H1 (cell line): ENCODE results near the gene FEZF1. TPM values are rescaled to one million over a fixed set of nuclear protein-coding genes. Genes with fewer than 3 reads are reported as not detected.

Experiments used
- CTCF ChIA-PET: fragments of 300-600 bp; sonication (Branson Sonifier 250); formaldehyde crosslinking; loops from one replicate; lab custom pipeline; 2021; ENCODE audit not compliant: partially characterized antibody; lab: Charles Lee
- POLR2A ChIA-PET: fragments of 300-600 bp; sonication (Branson Sonifier 250); formaldehyde crosslinking; loops from one replicate; lab custom pipeline; 2021; ENCODE audit warnings: inconsistent platforms; ENCODE audit not compliant: partially characterized antibody; lab: Charles Lee
- DNase-seq, 2 experiments: peaks; one replicate each; pipeline versions ENCODE4 v3.0.0 to v3.0.0-alpha.2; 2010 to 2022; ENCODE audit warnings: low spot score in 2 of 2, low read depth in 1 of 2, mixed read lengths in 1 of 2
- FAIRE-seq: peaks from 2 replicates; lab custom pipeline; 2011; peaks lifted over from hg19 to GRCh38; lab: Jason Lieb, UNC
- H2AFZ ChIP-seq: 2 replicates; pipeline ENCODE4 v1.8.1; 2012; ENCODE audit warnings: low read length, inconsistent platforms
- H2AK5ac ChIP-seq: 2 replicates; pipeline ENCODE4 v1.6.1; 2013; ENCODE audit warnings: low read depth, low read length
- H2BK120ac ChIP-seq: replicated peaks from 2 replicates; pipeline ENCODE3; 2013; ENCODE audit warnings: low read depth, low read length, inconsistent platforms
- H2BK12ac ChIP-seq: 2 replicates; pipeline ENCODE4 v1.6.1; 2013; ENCODE audit warnings: low read depth, low read length
- H2BK15ac ChIP-seq: 2 replicates; pipeline ENCODE4 v1.6.1; 2013; ENCODE audit warnings: low read length
- H2BK20ac ChIP-seq: 2 replicates; pipeline ENCODE4 v1.6.1; 2013; ENCODE audit warnings: low read length
- H2BK5ac ChIP-seq: 2 replicates; pipeline ENCODE4 v1.6.1; 2013; ENCODE audit warnings: low read depth, low read length
- H3K14ac ChIP-seq: 2 replicates; pipeline ENCODE4 v1.6.1; 2013; ENCODE audit warnings: inconsistent platforms; ENCODE audit not compliant: insufficient read length
- H3K18ac ChIP-seq: 2 replicates; pipeline ENCODE4 v1.6.1; 2013; ENCODE audit warnings: low read length; ENCODE audit errors: extremely low read depth
- H3K23ac ChIP-seq: 2 replicates; pipeline ENCODE4 v1.6.1; 2013; ENCODE audit warnings: inconsistent platforms; ENCODE audit not compliant: insufficient read length
- H3K23me2 ChIP-seq: 2 replicates; pipeline ENCODE4 v1.6.1; 2013; ENCODE audit warnings: low read depth, low read length
- H3K27ac ChIP-seq: 2 replicates; pipeline ENCODE4 v1.6.1; 2011; ENCODE audit warnings: low read depth, low read length, inconsistent platforms
- H3K27me3 ChIP-seq, 4 experiments: replicated peaks in 1 of 4; 1 replicate in 1 of 4; 2 replicates in 3 of 4; pipeline versions ENCODE4 v1.6.1 to v1.8.1; 2011 to 2013; ENCODE audit warnings: low read length in 3 of 4, mild to moderate bottlenecking in 3 of 4, inconsistent platforms in 2 of 4, mixed read lengths in 2 of 4, moderate library complexity in 1 of 4; ENCODE audit not compliant: control insufficient read depth in 3 of 4, insufficient read depth in 3 of 4; ENCODE audit errors: extremely low read depth in 1 of 4
- H3K36me3 ChIP-seq, 4 experiments: 2 replicates each; pipeline versions ENCODE4 v1.6.1 to v1.8.1; 2011 to 2013; ENCODE audit warnings: mild to moderate bottlenecking in 4 of 4, low read length in 3 of 4, moderate library complexity in 2 of 4, control low read depth in 1 of 4, inconsistent platforms in 1 of 4; ENCODE audit not compliant: insufficient read depth in 4 of 4, control insufficient read depth in 2 of 4
- H3K4ac ChIP-seq: replicated peaks from 2 replicates; pipeline ENCODE3; 2013; ENCODE audit warnings: low read length, low read depth, mixed read lengths, inconsistent platforms; ENCODE audit not compliant: insufficient read length
- H3K4me1 ChIP-seq, 4 experiments: replicated peaks in 1 of 4; 1 replicate in 1 of 4; 2 replicates in 3 of 4; pipeline versions ENCODE4 v1.6.1 to v1.8.1; 2011 to 2013; ENCODE audit warnings: low read length in 3 of 4, inconsistent platforms in 2 of 4, mixed read lengths in 1 of 4; ENCODE audit not compliant: insufficient read depth in 4 of 4, control insufficient read depth in 3 of 4
- H3K4me2 ChIP-seq, 2 experiments: 2 replicates each; pipeline versions ENCODE4 v1.6.1 to v1.8.1; 2011 to 2013; ENCODE audit warnings: low read depth in 2 of 2, low read length in 2 of 2, control low read depth in 1 of 2, inconsistent platforms in 1 of 2, mild to moderate bottlenecking in 1 of 2; ENCODE audit not compliant: insufficient read depth in 1 of 2
- H3K4me3 ChIP-seq, 4 experiments: fragments of 200-600, 300-600 bp in 1 of 4; sonication (generic), shearing (Covaris generic), sonication (Bioruptor Twin) in 1 of 4; 2 replicates each; pipeline versions ENCODE4 v1.5.1 to v1.8.1; 2011 to 2016; ENCODE audit warnings: low read length in 4 of 4, low read depth in 3 of 4, control low read depth in 2 of 4, inconsistent platforms in 2 of 4, mild to moderate bottlenecking in 2 of 4, mixed read lengths in 1 of 4, moderate library complexity in 1 of 4; ENCODE audit not compliant: insufficient read depth in 2 of 4; ENCODE audit errors: extremely low read depth in 1 of 4
- H3K56ac ChIP-seq: replicated peaks from 2 replicates; pipeline ENCODE3; 2013; ENCODE audit warnings: low read depth, mild to moderate bottlenecking, mixed read lengths, low read length, inconsistent platforms; ENCODE audit not compliant: insufficient read length
- H3K79me1 ChIP-seq: 2 replicates; pipeline ENCODE4 v1.6.1; 2013; ENCODE audit warnings: low read depth, low read length, control low read depth
- H3K79me2 ChIP-seq, 2 experiments: 2 replicates each; pipeline versions ENCODE4 v1.6.1 to v1.8.1; 2012 to 2013; ENCODE audit warnings: low read length in 2 of 2, mild to moderate bottlenecking in 2 of 2, inconsistent platforms in 1 of 2; ENCODE audit not compliant: insufficient read depth in 2 of 2, control insufficient read depth in 1 of 2
- H3K9ac ChIP-seq, 4 experiments: replicated peaks in 1 of 4; 1 replicate in 1 of 4; 2 replicates in 3 of 4; pipeline versions ENCODE4 v1.6.1 to v1.8.1; 2011 to 2013; ENCODE audit warnings: low read depth in 3 of 4, low read length in 3 of 4, control low read depth in 2 of 4, mild to moderate bottlenecking in 2 of 4, moderate library complexity in 2 of 4, inconsistent platforms in 1 of 4; ENCODE audit errors: extremely low read depth in 1 of 4
- H3K9me3 ChIP-seq, 2 experiments: 2 replicates each; pipeline versions ENCODE4 v1.6.1 to v1.8.1; 2012 to 2013; ENCODE audit warnings: mild to moderate bottlenecking in 2 of 2, moderate library complexity in 2 of 2, control low read depth in 1 of 2, inconsistent platforms in 1 of 2, low read depth in 1 of 2, low read length in 1 of 2, mixed read lengths in 1 of 2; ENCODE audit not compliant: insufficient read depth in 2 of 2
- H4K20me1 ChIP-seq, 2 experiments: replicated peaks in 1 of 2; 2 replicates each; pipeline versions ENCODE3 to v1.8.1; 2011 to 2013; ENCODE audit warnings: inconsistent platforms in 2 of 2, low read length in 2 of 2, mild to moderate bottlenecking in 1 of 2; ENCODE audit not compliant: insufficient read depth in 2 of 2, control insufficient read depth in 1 of 2
- H4K5ac ChIP-seq: 2 replicates; pipeline ENCODE4 v1.6.1; 2013; ENCODE audit warnings: low read length, low read depth, mixed read lengths, inconsistent platforms; ENCODE audit not compliant: insufficient read length
- H4K8ac ChIP-seq: 2 replicates; pipeline ENCODE4 v1.8.0; 2013; ENCODE audit warnings: mild to moderate bottlenecking, moderate library complexity, low read length, inconsistent platforms; ENCODE audit not compliant: insufficient read depth; ENCODE audit errors: extremely low read depth
- H4K91ac ChIP-seq: replicated peaks from 2 replicates; pipeline ENCODE3; 2013; ENCODE audit warnings: low read length, mixed read lengths, inconsistent platforms; ENCODE audit not compliant: insufficient read length
- BRCA1 ChIP-seq: IDR thresholded peaks from 2 replicates; pipeline ENCODE4 v1.6.1; 2012; ENCODE audit warnings: low read depth, low read length, improper control_type of control experiment
- KDM1A ChIP-seq: fragments of 200-600, 300-600 bp; sonication (generic); IDR thresholded peaks from 2 replicates; pipeline ENCODE4 v1.7.1; 2016; ENCODE audit warnings: mild to moderate bottlenecking, low read length, borderline replicate concordance
- PHF8 ChIP-seq: fragments of 200-600 bp; sonication (generic); conservative IDR thresholded peaks from 2 replicates; pipeline ENCODE4 v1.7.1; 2012; ENCODE audit warnings: low read depth, mild to moderate bottlenecking, inconsistent platforms, low read length, moderate library complexity
- SRF ChIP-seq: IDR thresholded peaks from 2 replicates; pipeline ENCODE4 v1.6.1; 2011; ENCODE audit warnings: mild to moderate bottlenecking, low read depth, low read length, moderate library complexity
- SUZ12 ChIP-seq: fragments of 200-600 bp; sonication (generic); IDR thresholded peaks from 2 replicates; pipeline ENCODE4 v1.6.1; 2012; ENCODE audit warnings: mild to moderate bottlenecking, inconsistent platforms, low read length, moderate library complexity, mixed read lengths
- WGBS, 2 experiments: shearing (Covaris generic) in 1 of 2; methylation state at CpG; one replicate each; pipeline versions ENCODE4 v1.1.6 to v1.1.7; 2013 to 2015; ENCODE audit warnings: low lambda C conversion rate in 2 of 2, mixed read lengths in 2 of 2, inconsistent platforms in 1 of 2, low coverage in 1 of 2, missing lambda C conversion rate in 1 of 2; ENCODE audit not compliant: insufficient replicate concordance in 2 of 2, insufficient coverage in 1 of 2, insufficient read length in 1 of 2; ENCODE audit errors: extremely low coverage in 1 of 2, missing lambda C conversion rate in 1 of 2; 5-methylcytosine and 5-hydroxymethylcytosine counted together
- polyA plus RNA-seq, 7 experiments: library from polyadenylated mRNA; depleted of rRNA in 3 of 7; stranded (reverse) in 5 of 7; unstranded in 2 of 7; fragments of >200 nt in 5 of 7; fragments of 200-250 nt in 2 of 7; gene quantifications; 1 replicate in 5 of 7; 2 replicates in 1 of 7; 4 replicates in 1 of 7; pipeline versions ENCODE4 v1.2.1 to v1.2.3, GENCODE V29; 2011 to 2013; ENCODE audit warnings: missing spikeins in 2 of 7, mixed read lengths in 2 of 7
- total RNA-seq: library from RNA; stranded (reverse); fragmentation: NEBNext Ultra II Directional; extraction: Animal tissue kit (Norgen Biotek cat#: 25700); gene quantifications from 2 replicates; pipeline ENCODE4 v1.2.1, GENCODE V29; 2021

FEZF1 gene
- total and polyA plus RNA-seq, 2 of the 8 experiments (the other 6 are each of a cell fraction or from before 2014, with no cell fraction given): 10.6 to 15.7 TPM

GRCh38 chr7:122306320-122307227 lies 2.0 kb upstream of the FEZF1 start:
- DNase-seq (peak in 1 of 2 experiments; percentile 79), FAIRE-seq (no peak)
- Histone ChIP-seq H3K4me2 (peak overlapping the region; percentile 99 to 100), H2AFZ (no peak overlapping the region), H3K23ac (no peak overlapping the region), H3K79me1 (no peaks in the 10 kb centered on the region), H3K56ac (no peak overlapping the region), H3K36me3 (peaks cover 0 to 22% (median 2%) of the 10 kb centered on the region in 4 experiments; a peak in 2 of 8 replicates), H3K4me1 (peaks cover 6 to 36% (median 21%) of the 10 kb centered on the region in 4 experiments), H3K4ac (no peak overlapping the region), H3K18ac (peak overlapping the region; percentile 56; the same call in 1 of the 2 replicates), H2AK5ac (no peak overlapping the region), H4K8ac (peak overlapping the region; percentile 66; the same call in 1 of the 2 replicates), H3K27me3 (peaks cover 20 to 58% (median 45%) of the 10 kb centered on the region in 4 experiments), H2BK120ac (no peak overlapping the region), H3K9me3 (no peaks in the 10 kb centered on the region), H3K9ac (peak overlapping the region in 3 of 4 experiments; percentile 26 to 40 (median 30); a peak in 5 of 7 replicates), H3K27ac (no peak overlapping the region), H2BK5ac (peak overlapping the region; percentile 26; the same call in 1 of the 2 replicates), H2BK12ac (peak overlapping the region; percentile 94; the same call in 1 of the 2 replicates), H3K14ac (no peak overlapping the region), H4K91ac (peak overlapping the region; percentile 10), H3K23me2 (peaks cover 42% of the 10 kb centered on the region; the same call in 1 of the 2 replicates), H4K5ac (no peak overlapping the region), H3K4me3 (peak overlapping the region; percentile 81 to 93 (median 86)), H4K20me1 (peaks cover 0 to 2% of the 10 kb centered on the region in 2 experiments), H3K79me2 (peaks cover 0 to 26% of the 10 kb centered on the region in 2 experiments; a peak in 3 of 4 replicates), H2BK15ac (no peak overlapping the region), H2BK20ac (peak overlapping the region; percentile 43; the same call in 1 of the 2 replicates)
- WGBS, 2 experiments: 3% methylated on average over 37 of the region's 37 CpGs; no CpG with 5 or more reads in 1 of the 2 experiments
- ChIA-PET POLR2A (interaction anchor here (0.7 to 2.2 kb wide), 6 partner anchors 9 to 226 kb away, joined by 3 to 26 read pairs (median 4); no protein-coding TSS in a partner anchor), CTCF (interaction anchor here (0.7 to 2.2 kb wide), 14 partner anchors 8 to 227 kb away, joined by 3 to 9 read pairs (median 3); no protein-coding TSS in a partner anchor)
- peak; percentile 46; the same call in 1 of the 2 replicates for TF ChIP-seq PHF8
- TF ChIP-seq KDM1A: no peak
- peak; percentile 77; the same call in 1 of the 2 replicates for TF ChIP-seq SUZ12
- no peak for TF ChIP-seq SRF
- no peak for TF ChIP-seq BRCA1
